ENCODE results near the gene DENND2C. TPM values are rescaled to one million over a fixed set of nuclear protein-coding genes. Genes with fewer than 3 reads are reported as not detected.

Gene DENND2C
- total RNA-seq, 2 experiments from 2014 or later: 0.47 to 0.93 TPM

GRCh38 chr1:114609826-114610225 is 60.0 kb downstream of the DENND2C start:
- ChIA-PET POLR2A (no interaction called here), CTCF (ENCODE audit: unreplicated experiment) (no interaction called here)
- Histone ChIP-seq H3K4me1 (ENCODE audit: insufficient read depth, low read length, poor library complexity, severe bottlenecking) (no peaks in the 10 kb centered on the region), H4K20me1 (ENCODE audit: insufficient read depth, low read length) (no peaks in the 10 kb centered on the region), H3K4me2 (ENCODE audit: low read length) (no peak overlapping the region), H3K27ac (ENCODE audit: low read depth, low read length, poor library complexity, severe bottlenecking) (no peak overlapping the region), H3K9me3 (ENCODE audit: low read length) (no peaks in the 10 kb centered on the region), H3K36me3 (ENCODE audit: insufficient read depth, low read length) (no peaks in the 10 kb centered on the region), H3K79me2 (ENCODE audit: insufficient read depth, low read depth, low read length) (no peaks in the 10 kb centered on the region), H2AFZ (ENCODE audit: low read length) (no peak overlapping the region), H3K9me2 (ENCODE audit: insufficient read depth, low read length) (no peaks in the 10 kb centered on the region), H3K4me3 (ENCODE audit: low read depth, low read length, poor library complexity, severe bottlenecking) (no peak overlapping the region)
- TF ChIP-seq CTCF (conservative IDR thresholded peaks at IDR 0.05; ENCODE audit: low read length) (no peak), EZH2phosphoT487 (IDR thresholded peaks at IDR 0.05; ENCODE audit: borderline replicate concordance, low read depth, low read length) (no peak)
- BruUV-seq (replicated peaks): no TSS peak
- peak; percentile 1 for DNase-seq (ENCODE audit: low spot score)
- intact Hi-C loops (cut with micrococcal nuclease; ENCODE audit: unreplicated experiment): loop anchor here (10.0 kb wide), 1 partner anchor 55 kb away; no protein-coding TSS in a partner anchor

GRCh38 chr1:114609026-114609425 is 60.8 kb downstream of the DENND2C start:
- Histone ChIP-seq H2AFZ (ENCODE audit: low read length) (no peak overlapping the region), H3K36me3 (ENCODE audit: insufficient read depth, low read length) (no peaks in the 10 kb centered on the region), H3K4me3 (ENCODE audit: low read depth, low read length, poor library complexity, severe bottlenecking) (no peak overlapping the region), H3K9me2 (ENCODE audit: insufficient read depth, low read length) (no peaks in the 10 kb centered on the region), H4K20me1 (ENCODE audit: insufficient read depth, low read length) (no peaks in the 10 kb centered on the region), H3K9me3 (ENCODE audit: low read length) (no peaks in the 10 kb centered on the region), H3K4me1 (ENCODE audit: insufficient read depth, low read length, poor library complexity, severe bottlenecking) (no peaks in the 10 kb centered on the region), H3K27ac (ENCODE audit: low read depth, low read length, poor library complexity, severe bottlenecking) (no peak overlapping the region), H3K4me2 (ENCODE audit: low read length) (no peak overlapping the region), H3K79me2 (ENCODE audit: insufficient read depth, low read depth, low read length) (no peaks in the 10 kb centered on the region)
- DNase-seq (ENCODE audit: low spot score): no peak
- POLR2A ChIA-PET: interaction anchor here (1.0 kb wide), 1 partner anchor 9 kb away, joined by 6 read pairs; no protein-coding TSS in a partner anchor
- BruUV-seq (replicated peaks): no TSS peak
- CTCF ChIA-PET (ENCODE audit: unreplicated experiment): no interaction called here
- intact Hi-C loops (cut with micrococcal nuclease; ENCODE audit: unreplicated experiment): no loop called here
- no peak for TF ChIP-seq EZH2phosphoT487 (IDR thresholded peaks at IDR 0.05; ENCODE audit: borderline replicate concordance, low read depth, low read length)
- TF ChIP-seq CTCF (conservative IDR thresholded peaks at IDR 0.05; ENCODE audit: low read length): no peak

- Histone ChIP-seq H2AFZ (ENCODE audit: low read length) (no peak overlapping the region), H4K20me1 (ENCODE audit: insufficient read depth, low read length) (no peaks in the 10 kb centered on the region), H3K9me3 (ENCODE audit: low read length) (no peaks in the 10 kb centered on the region), H3K79me2 (ENCODE audit: insufficient read depth, low read depth, low read length) (no peaks in the 10 kb centered on the region), H3K4me1 (ENCODE audit: insufficient read depth, low read length, poor library complexity, severe bottlenecking) (no peaks in the 10 kb centered on the region), H3K4me2 (ENCODE audit: low read length) (no peak overlapping the region), H3K27ac (ENCODE audit: low read depth, low read length, poor library complexity, severe bottlenecking) (no peak overlapping the region), H3K9me2 (ENCODE audit: insufficient read depth, low read length) (no peaks in the 10 kb centered on the region), H3K36me3 (ENCODE audit: insufficient read depth, low read length) (no peaks in the 10 kb centered on the region), H3K4me3 (ENCODE audit: low read depth, low read length, poor library complexity, severe bottlenecking) (no peak overlapping the region)
- no peak for DNase-seq (ENCODE audit: low spot score)
- CTCF ChIA-PET (ENCODE audit: unreplicated experiment): no interaction called here
- no TSS peak for BruUV-seq (replicated peaks)
- intact Hi-C loops (cut with micrococcal nuclease; ENCODE audit: unreplicated experiment): no loop called here
- TF ChIP-seq EZH2phosphoT487 (IDR thresholded peaks at IDR 0.05; ENCODE audit: borderline replicate concordance, low read depth, low read length) (no peak), CTCF (conservative IDR thresholded peaks at IDR 0.05; ENCODE audit: low read length) (no peak)
- POLR2A ChIA-PET: no interaction called here
These were observed 62.6 kb downstream of the DENND2C start for GRCh38 chr1:114607223-114607622.

Measured in OCI-LY7 (cell line).